Endothelial cell (in vitro differentiated cells): ENCODE results near the gene PDE6H. TPM values are rescaled to one million over a fixed set of nuclear protein-coding genes. Genes with fewer than 3 reads are reported as not detected.

Experiments
- DNase-seq: peaks from one replicate; pipeline ENCODE4 v3.0.0; 2021; ENCODE audit warnings: low spot score
- H3K27ac Mint-ChIP-seq: one replicate; pipeline ENCODE4 v1.8.0; 2021; ENCODE audit warnings: mixed read lengths, inconsistent platforms; ENCODE audit not compliant: unreplicated experiment
- H3K27me3 Mint-ChIP-seq: one replicate; pipeline ENCODE4 v1.8.0; 2021; ENCODE audit warnings: mild to moderate bottlenecking, moderate library complexity, mixed read lengths, inconsistent platforms; ENCODE audit not compliant: unreplicated experiment
- H3K36me3 Mint-ChIP-seq: one replicate; pipeline ENCODE4 v1.8.0; 2021; ENCODE audit warnings: mild to moderate bottlenecking, low read depth, mixed read lengths, inconsistent platforms; ENCODE audit not compliant: unreplicated experiment
- H3K4me1 Mint-ChIP-seq: one replicate; pipeline ENCODE4 v1.8.0; 2021; ENCODE audit warnings: mild to moderate bottlenecking, mixed read lengths, inconsistent platforms; ENCODE audit not compliant: unreplicated experiment
- H3K4me3 Mint-ChIP-seq: one replicate; pipeline ENCODE4 v1.8.0; 2021; ENCODE audit warnings: mild to moderate bottlenecking, mixed read lengths, inconsistent platforms; ENCODE audit not compliant: unreplicated experiment
- H3K9me3 Mint-ChIP-seq: one replicate; pipeline ENCODE4 v1.8.0; 2021; ENCODE audit warnings: mixed read lengths, inconsistent platforms; ENCODE audit not compliant: unreplicated experiment
- CTCF ChIP-seq: fragments of 200-600 bp; sonication (generic); IDR thresholded peaks from one replicate; pipeline ENCODE4 v1.5.0; 2021; ENCODE audit warnings: antibody characterized with exemption; ENCODE audit not compliant: unreplicated experiment
- total RNA-seq: library from RNA; stranded (reverse); fragmentation: NEBNext Ultra II Directional; extraction: Animal tissue kit (Norgen Biotek cat#: 25700); gene quantifications from one replicate; pipeline ENCODE4 v1.2.1, GENCODE V29; 2021; ENCODE audit not compliant: unreplicated experiment

Gene PDE6H
- total RNA-seq, 1 donor from 2014 or later = not detected

- DNase-seq = no peak
- TF ChIP-seq CTCF = no peak
- H3K36me3 Mint-ChIP-seq = no peaks in the 10 kb centered on the region
- H3K4me3 Mint-ChIP-seq = no peak overlapping the region
- H3K9me3 Mint-ChIP-seq = no peaks in the 10 kb centered on the region
- H3K27ac Mint-ChIP-seq = no peak overlapping the region
- peaks cover 6% of the 10 kb centered on the region for H3K4me1 Mint-ChIP-seq
- no peaks in the 10 kb centered on the region for H3K27me3 Mint-ChIP-seq
Observed at GRCh38 chr12:14982991-14983390, 10.1 kb downstream of the PDE6H start.

- H3K4me3 Mint-ChIP-seq = no peak overlapping the region
- no peak overlapping the region for H3K27ac Mint-ChIP-seq
- no peak for TF ChIP-seq CTCF
- peaks cover 3% of the 10 kb centered on the region for H3K4me1 Mint-ChIP-seq
- no peaks in the 10 kb centered on the region for H3K27me3 Mint-ChIP-seq
- no peaks in the 10 kb centered on the region for H3K36me3 Mint-ChIP-seq
- no peaks in the 10 kb centered on the region for H3K9me3 Mint-ChIP-seq
- no peak for DNase-seq
Observed at GRCh38 chr12:14984036-14984435, 11.2 kb downstream of the PDE6H start.

GRCh38 chr12:14984766-14985285 is 12.0 kb downstream of the PDE6H start:
- no peaks in the 10 kb centered on the region for H3K9me3 Mint-ChIP-seq
- H3K4me1 Mint-ChIP-seq = no peaks in the 10 kb centered on the region
- H3K4me3 Mint-ChIP-seq = no peak overlapping the region
- no peaks in the 10 kb centered on the region for H3K36me3 Mint-ChIP-seq
- TF ChIP-seq CTCF = no peak
- no peak for DNase-seq
- H3K27ac Mint-ChIP-seq = no peak overlapping the region
- H3K27me3 Mint-ChIP-seq = no peaks in the 10 kb centered on the region

GRCh38 chr12:14986449-14986848 is 13.6 kb downstream of the PDE6H start:
- no peaks in the 10 kb centered on the region for H3K9me3 Mint-ChIP-seq
- H3K4me3 Mint-ChIP-seq = no peak overlapping the region
- no peak for TF ChIP-seq CTCF
- DNase-seq = no peak
- no peaks in the 10 kb centered on the region for H3K36me3 Mint-ChIP-seq
- no peak overlapping the region for H3K27ac Mint-ChIP-seq
- no peaks in the 10 kb centered on the region for H3K27me3 Mint-ChIP-seq
- H3K4me1 Mint-ChIP-seq = no peaks in the 10 kb centered on the region

- Mint-ChIP-seq H3K27me3 (no peaks in the 10 kb centered on the region), H3K4me1 (no peaks in the 10 kb centered on the region), H3K4me3 (no peak overlapping the region), H3K9me3 (no peaks in the 10 kb centered on the region), H3K27ac (no peak overlapping the region), H3K36me3 (no peaks in the 10 kb centered on the region)
- DNase-seq = no peak
- no peak for TF ChIP-seq CTCF
Observed at GRCh38 chr12:14988035-14988434, 15.2 kb downstream of the PDE6H start.
